ENCODE measurements around the gene C1orf167.
A peak's percentile ranks its signal among the peaks of the same experiment; 100 is the strongest.

C1orf167 gene

GRCh38 chr1:11833900-11834299, 71.9 kb downstream of the C1orf167 start:
- no peak for DNase-seq (ENCODE audit: low read depth in 2 of 2)

GRCh38 chr1:11835441-11836225, 73.6 kb downstream of the C1orf167 start:
- DNase-seq (ENCODE audit: low read depth in 2 of 2) = no peak

GRCh38 chr1:11836955-11837766, 75.2 kb downstream of the C1orf167 start:
- DNase-seq (ENCODE audit: low read depth in 2 of 2) = no peak

GRCh38 chr1:11837767-11838348, 75.9 kb downstream of the C1orf167 start:
- DNase-seq (ENCODE audit: low read depth in 2 of 2) = no peak

- DNase-seq (ENCODE audit: low read depth in 2 of 2) = peak; percentile 40 to 46
These were observed 76.6 kb downstream of the C1orf167 start for GRCh38 chr1:11838349-11839272.
